Measurements from ENCODE around the gene MYOM3. TPM values are rescaled to one million over a fixed set of nuclear protein-coding genes. Genes with fewer than 3 reads are reported as not detected.

Gene MYOM3
- under 1 TPM in 2 of 4 donors, not detected in 2; under 0.01 TPM for total RNA-seq
- polyA plus RNA-seq = 1 to 10 TPM; 3.0 to 3.7 (median 3.1) TPM

DNA sequence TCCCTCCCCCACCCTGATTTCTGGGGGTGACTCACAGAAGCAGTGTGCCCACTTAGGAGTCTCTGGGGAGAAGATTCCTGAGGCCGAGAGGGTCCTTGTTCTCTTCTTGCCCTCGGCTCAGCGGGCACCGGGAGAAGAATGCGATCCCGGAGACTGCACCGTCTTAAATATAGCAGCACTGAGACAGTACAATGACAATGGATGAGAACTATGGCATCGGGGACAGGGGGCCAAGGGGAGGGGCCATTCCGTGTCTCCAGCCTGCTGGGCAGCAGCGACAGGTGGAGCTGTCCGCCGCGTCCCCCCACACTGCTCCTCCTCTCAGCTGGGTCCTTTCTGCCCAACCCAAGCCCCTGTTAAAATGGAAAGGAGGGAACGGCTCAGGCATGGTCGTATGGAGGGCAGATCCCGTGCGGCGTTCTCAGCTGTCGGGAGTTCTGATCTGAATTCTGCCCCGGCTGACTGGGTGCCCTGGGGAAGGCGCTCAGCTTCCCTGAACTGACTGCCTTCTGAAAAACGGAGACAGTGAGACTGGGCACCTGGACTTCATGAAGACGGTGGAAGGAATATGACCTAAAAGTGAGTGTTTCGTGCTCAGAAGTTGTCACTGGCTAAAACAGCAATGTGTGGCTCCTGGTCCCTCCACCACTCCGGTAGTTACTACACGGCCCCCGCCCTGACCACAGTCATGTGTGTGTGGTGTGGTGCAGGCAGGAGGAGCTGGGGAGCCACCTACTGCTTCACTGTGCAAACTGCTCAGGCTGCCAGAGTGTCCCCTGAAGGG lies at the start of gene MYOM3:
Gene MYOM3 (minus strand): TSS at position 140 of the 784 bp plus-strand sequence. CDS start 3,499 bp downstream, outside the sequence.
- DNase-seq = peak; percentile 85
- Histone ChIP-seq H3K27me3 (peaks cover 0 to 1% (median 0%) of the 10 kb centered on the region in 3 donors), H3K27ac (peak within 1 kb of the TSS in 1 of 4 donors; percentile 38), H3K4me1 (peaks cover 0 to 12% (median 8%) of the 10 kb centered on the region in 4 donors), H3K4me3 (peak within 1 kb of the TSS in 3 of 4 donors; percentile 7 to 38 (median 32)), H3K9me3 (no peaks in the 10 kb centered on the region), H3K36me3 (no peaks in the 10 kb centered on the region)
- 41% methylated on average over 27 of the region's 27 CpGs for WGBS, 2 donors
- intact Hi-C loops (cut with DNase I) = loop anchor here (1.0 to 10.0 kb wide), 3 partner anchors 41 to 337 kb away; partner anchors contain the start of genes PITHD1 and PNRC2
- TF ChIP-seq, protein P1, sequence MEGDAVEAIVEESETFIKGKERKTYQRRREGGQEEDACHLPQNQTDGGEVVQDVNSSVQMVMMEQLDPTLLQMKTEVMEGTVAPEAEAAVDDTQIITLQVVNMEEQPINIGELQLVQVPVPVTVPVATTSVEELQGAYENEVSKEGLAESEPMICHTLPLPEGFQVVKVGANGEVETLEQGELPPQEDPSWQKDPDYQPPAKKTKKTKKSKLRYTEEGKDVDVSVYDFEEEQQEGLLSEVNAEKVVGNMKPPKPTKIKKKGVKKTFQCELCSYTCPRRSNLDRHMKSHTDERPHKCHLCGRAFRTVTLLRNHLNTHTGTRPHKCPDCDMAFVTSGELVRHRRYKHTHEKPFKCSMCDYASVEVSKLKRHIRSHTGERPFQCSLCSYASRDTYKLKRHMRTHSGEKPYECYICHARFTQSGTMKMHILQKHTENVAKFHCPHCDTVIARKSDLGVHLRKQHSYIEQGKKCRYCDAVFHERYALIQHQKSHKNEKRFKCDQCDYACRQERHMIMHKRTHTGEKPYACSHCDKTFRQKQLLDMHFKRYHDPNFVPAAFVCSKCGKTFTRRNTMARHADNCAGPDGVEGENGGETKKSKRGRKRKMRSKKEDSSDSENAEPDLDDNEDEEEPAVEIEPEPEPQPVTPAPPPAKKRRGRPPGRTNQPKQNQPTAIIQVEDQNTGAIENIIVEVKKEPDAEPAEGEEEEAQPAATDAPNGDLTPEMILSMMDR (IDR thresholded peaks at IDR 0.05) = peak in 3 of 4 experiments; percentile 44 to 60 (median 47)
- TF ChIP-seq POLR2A (IDR thresholded peaks at IDR 0.05) = no peak

DNA sequence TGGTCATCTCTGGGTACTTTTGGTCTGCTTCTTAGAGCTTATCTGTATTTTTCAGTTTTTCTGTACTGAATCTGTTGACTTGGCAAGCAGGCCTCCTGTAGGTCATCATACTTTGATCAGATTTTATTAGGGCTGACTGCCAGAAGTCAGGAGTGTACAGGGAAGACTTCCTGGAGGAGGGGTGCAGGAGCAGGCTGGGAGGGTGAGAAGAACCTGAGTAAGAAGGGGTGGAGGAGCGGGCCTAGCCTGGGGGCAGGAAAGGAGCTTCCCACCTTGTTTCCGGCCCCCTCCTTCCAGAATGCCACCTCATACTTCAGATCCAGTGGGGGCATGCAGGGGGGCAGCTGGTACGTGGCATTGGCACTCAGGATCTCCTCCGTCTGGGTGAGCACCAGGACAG lies 49.3 kb upstream of the MYOM3 start:
- no peak for DNase-seq
- no peaks in the 10 kb centered on the region for H3K9me3 ChIP-seq
- 36 to 66% methylated on average over 4 of the region's 4 CpGs for WGBS, 2 donors
- H3K36me3 ChIP-seq = no peaks in the 10 kb centered on the region
- H3K27me3 ChIP-seq = no peaks in the 10 kb centered on the region
- intact Hi-C loops (cut with DNase I) = no loop called here
- no peak overlapping the region for H3K4me3 ChIP-seq
- TF ChIP-seq, protein P1 (IDR thresholded peaks at IDR 0.05) = no peak
- TF ChIP-seq EP300 (IDR thresholded peaks at IDR 0.05) (no peak), POLR2AphosphoS5 (IDR thresholded peaks at IDR 0.05) (no peak), POLR2A (IDR thresholded peaks at IDR 0.05) (no peak)
- H3K4me1 ChIP-seq = no peaks in the 10 kb centered on the region
- H3K27ac ChIP-seq = no peak overlapping the region

- H3K4me3 ChIP-seq = no peak overlapping the region
- TF ChIP-seq, protein P1 (IDR thresholded peaks at IDR 0.05) = no peak
- TF ChIP-seq POLR2AphosphoS5 (IDR thresholded peaks at IDR 0.05) = no peak
- TF ChIP-seq EP300 (IDR thresholded peaks at IDR 0.05) = no peak
- TF ChIP-seq POLR2A (IDR thresholded peaks at IDR 0.05) = no peak
- no peaks in the 10 kb centered on the region for H3K27me3 ChIP-seq
- no peaks in the 10 kb centered on the region for H3K4me1 ChIP-seq
- 91% methylated on average over 5 of the region's 5 CpGs for WGBS, 2 donors
- no peak overlapping the region for H3K27ac ChIP-seq
- no peaks in the 10 kb centered on the region for H3K9me3 ChIP-seq
- intact Hi-C loops (cut with DNase I) = no loop called here
- peak; percentile 8 for DNase-seq
- no peaks in the 10 kb centered on the region for H3K36me3 ChIP-seq
Measured at GRCh38 chr1:24159366-24159765, 47.4 kb upstream of the MYOM3 start.

DNA sequence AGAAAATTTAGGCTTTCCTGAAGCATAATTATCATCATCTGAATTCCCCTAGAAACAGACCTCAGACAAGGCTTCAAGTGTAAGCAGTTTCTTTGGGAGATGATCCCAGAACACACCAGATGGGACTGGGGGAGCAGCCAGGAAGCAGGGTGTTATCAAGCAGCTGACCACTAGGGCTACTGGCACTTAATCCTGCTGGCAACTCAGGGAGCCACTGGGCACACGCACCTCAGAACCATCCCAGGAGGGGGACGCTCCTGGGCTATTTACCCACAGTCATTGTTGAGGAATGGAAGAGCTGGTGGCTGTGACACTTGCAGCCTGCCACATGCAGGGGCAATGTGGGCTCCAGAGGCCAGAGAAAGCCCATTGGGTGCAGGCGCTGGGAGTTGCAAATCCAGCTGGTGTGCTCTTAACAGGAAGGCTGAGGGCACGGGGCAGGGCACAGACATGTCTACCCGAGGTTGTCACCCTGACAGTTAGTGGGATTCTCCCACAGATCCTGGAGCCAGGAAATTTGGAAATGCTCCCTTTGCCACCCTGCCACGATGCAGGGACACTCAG lies 46.1 kb upstream of the MYOM3 start:
- WGBS, 2 donors = 89 to 91% methylated on average over 6 of the region's 6 CpGs
- no peaks in the 10 kb centered on the region for H3K9me3 ChIP-seq
- H3K27ac ChIP-seq = no peak overlapping the region
- intact Hi-C loops (cut with DNase I) = no loop called here
- H3K36me3 ChIP-seq = no peaks in the 10 kb centered on the region
- DNase-seq = no peak
- no peaks in the 10 kb centered on the region for H3K4me1 ChIP-seq
- H3K27me3 ChIP-seq = no peaks in the 10 kb centered on the region
- H3K4me3 ChIP-seq = no peak overlapping the region
- TF ChIP-seq POLR2AphosphoS5 (IDR thresholded peaks at IDR 0.05) (no peak), POLR2A (IDR thresholded peaks at IDR 0.05) (no peak), EP300 (IDR thresholded peaks at IDR 0.05) (no peak)
- TF ChIP-seq, protein P1 (IDR thresholded peaks at IDR 0.05) = no peak
